ENCODE data around the gene FBXO44.
A peak's percentile ranks its signal among the peaks of the same experiment; 100 is the strongest.

FBXO44 gene

DNA sequence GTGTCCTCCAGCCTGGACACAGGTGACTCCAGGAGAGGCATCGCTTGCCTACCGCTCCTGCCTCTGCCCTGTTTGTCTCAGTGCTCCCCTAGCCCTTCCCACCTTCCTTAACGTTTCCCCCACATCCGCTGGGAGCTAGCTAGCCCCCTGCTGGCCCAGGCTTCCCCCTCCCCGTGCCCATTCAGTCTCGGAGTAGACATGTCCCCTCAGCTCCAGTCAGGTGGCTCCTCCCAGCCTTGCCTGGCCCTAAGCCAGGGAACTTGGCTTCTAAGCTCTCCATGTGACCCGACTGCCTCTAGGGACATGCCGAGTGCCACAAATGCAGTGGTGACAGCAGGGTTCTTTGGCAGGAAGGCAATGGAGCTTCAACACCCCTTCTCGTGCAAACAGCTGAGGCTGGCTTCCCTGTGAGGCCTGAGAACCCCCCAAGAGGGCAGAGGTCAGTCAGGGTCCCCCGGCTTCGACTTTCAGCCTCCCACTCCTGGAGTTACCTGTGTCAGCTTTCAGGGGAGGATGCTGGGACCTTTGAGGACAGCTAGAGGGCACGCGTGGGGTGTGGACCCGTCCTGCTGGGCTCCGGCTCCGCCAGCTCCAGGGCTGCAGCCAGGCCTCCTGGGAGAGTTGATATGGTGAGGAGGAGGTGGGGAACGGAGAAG lies 53.1 kb downstream of the FBXO44 start:
- H3K27me3 ChIP-seq (ENCODE audit: insufficient read depth, low read length, poor library complexity): no peaks in the 10 kb centered on the region
- no peak overlapping the region for H3K27ac ChIP-seq (ENCODE audit: low read length)
- no peaks in the 10 kb centered on the region for H3K79me2 ChIP-seq (ENCODE audit: insufficient read depth, low read length)
- H3K9me3 ChIP-seq (ENCODE audit: insufficient read depth, low read length, severe bottlenecking): no peaks in the 10 kb centered on the region
- TF ChIP-seq, protein P1, sequence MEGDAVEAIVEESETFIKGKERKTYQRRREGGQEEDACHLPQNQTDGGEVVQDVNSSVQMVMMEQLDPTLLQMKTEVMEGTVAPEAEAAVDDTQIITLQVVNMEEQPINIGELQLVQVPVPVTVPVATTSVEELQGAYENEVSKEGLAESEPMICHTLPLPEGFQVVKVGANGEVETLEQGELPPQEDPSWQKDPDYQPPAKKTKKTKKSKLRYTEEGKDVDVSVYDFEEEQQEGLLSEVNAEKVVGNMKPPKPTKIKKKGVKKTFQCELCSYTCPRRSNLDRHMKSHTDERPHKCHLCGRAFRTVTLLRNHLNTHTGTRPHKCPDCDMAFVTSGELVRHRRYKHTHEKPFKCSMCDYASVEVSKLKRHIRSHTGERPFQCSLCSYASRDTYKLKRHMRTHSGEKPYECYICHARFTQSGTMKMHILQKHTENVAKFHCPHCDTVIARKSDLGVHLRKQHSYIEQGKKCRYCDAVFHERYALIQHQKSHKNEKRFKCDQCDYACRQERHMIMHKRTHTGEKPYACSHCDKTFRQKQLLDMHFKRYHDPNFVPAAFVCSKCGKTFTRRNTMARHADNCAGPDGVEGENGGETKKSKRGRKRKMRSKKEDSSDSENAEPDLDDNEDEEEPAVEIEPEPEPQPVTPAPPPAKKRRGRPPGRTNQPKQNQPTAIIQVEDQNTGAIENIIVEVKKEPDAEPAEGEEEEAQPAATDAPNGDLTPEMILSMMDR (IDR thresholded peaks at IDR 0.05; ENCODE audit: borderline replicate concordance, extremely low read depth, low read length, poor library complexity, severe bottlenecking): no peak
- no peak for TF ChIP-seq EZH2 (IDR thresholded peaks at IDR 0.05; ENCODE audit: borderline replicate concordance, low read depth, low read length, severe bottlenecking)
- H3K36me3 ChIP-seq (ENCODE audit: insufficient read depth, low read length): no peaks in the 10 kb centered on the region
- no peak overlapping the region for H2AFZ ChIP-seq (ENCODE audit: low read depth, low read length)
- ATAC-seq (ENCODE audit: insufficient read depth, low read depth) (peak; percentile 39; the same call in 1 of the 3 replicates), DNase-seq (peak; percentile 38)
- H4K20me1 ChIP-seq (ENCODE audit: insufficient read depth, low read length): peaks cover 7% of the 10 kb centered on the region
- H3K9ac ChIP-seq (ENCODE audit: low read depth, low read length): no peak overlapping the region
- H3K4me2 ChIP-seq (ENCODE audit: insufficient read depth, low read length): no peak overlapping the region
- H3K4me1 ChIP-seq (ENCODE audit: insufficient read depth, low read length): no peaks in the 10 kb centered on the region
- H3K4me3 ChIP-seq (ENCODE audit: low read depth in 1 of 2, low read length in 2 of 2): no peak overlapping the region

DNA sequence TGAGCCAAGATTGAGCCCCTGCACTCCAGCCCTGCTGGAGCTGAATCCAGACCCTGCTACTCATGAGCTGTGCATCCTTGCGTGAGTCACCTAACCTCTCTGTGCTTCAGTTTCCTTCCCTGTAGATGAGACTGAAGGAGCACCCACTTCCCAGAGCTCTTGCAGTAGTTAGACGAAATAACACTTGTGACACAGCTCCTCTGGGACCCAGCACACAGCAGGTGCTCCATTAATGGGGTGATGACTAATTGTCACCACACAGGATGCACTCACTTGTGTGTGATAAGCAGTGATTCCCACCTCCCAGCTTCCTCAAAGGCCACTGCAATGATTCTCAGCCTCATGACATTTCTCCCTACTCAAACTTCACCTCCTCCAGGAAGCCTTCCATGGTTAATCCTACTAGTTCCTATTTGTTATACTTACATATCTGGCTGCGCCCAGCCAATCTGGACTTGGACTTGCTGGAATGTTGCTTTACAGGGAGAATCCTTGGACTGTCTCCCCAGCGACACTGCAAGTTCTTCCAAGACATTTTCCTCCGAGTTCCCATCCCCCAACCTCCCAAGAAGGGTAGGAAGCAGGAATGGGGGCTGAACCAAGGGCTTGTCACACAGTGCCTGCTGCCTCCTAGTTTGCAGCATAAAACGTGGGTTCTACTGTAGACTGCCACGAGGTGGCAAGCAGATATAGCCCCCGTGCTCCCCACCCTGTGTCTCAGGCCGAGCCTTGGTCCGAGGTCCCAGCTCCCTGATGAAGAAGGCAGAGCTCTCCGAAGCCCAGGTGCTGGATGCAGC lies 54.1 kb downstream of the FBXO44 start:
- no peak overlapping the region for H3K9ac ChIP-seq (ENCODE audit: low read depth, low read length)
- peaks cover 4% of the 10 kb centered on the region; the same call in 1 of the 2 replicates for H4K20me1 ChIP-seq (ENCODE audit: insufficient read depth, low read length)
- TF ChIP-seq EZH2 (IDR thresholded peaks at IDR 0.05; ENCODE audit: borderline replicate concordance, low read depth, low read length, severe bottlenecking): no peak
- TF ChIP-seq, protein P1 (IDR thresholded peaks at IDR 0.05; ENCODE audit: borderline replicate concordance, extremely low read depth, low read length, poor library complexity, severe bottlenecking): no peak
- no peak overlapping the region for H3K4me2 ChIP-seq (ENCODE audit: insufficient read depth, low read length)
- H3K4me1 ChIP-seq (ENCODE audit: insufficient read depth, low read length): no peaks in the 10 kb centered on the region
- no peaks in the 10 kb centered on the region for H3K36me3 ChIP-seq (ENCODE audit: insufficient read depth, low read length)
- no peak overlapping the region for H2AFZ ChIP-seq (ENCODE audit: low read depth, low read length)
- ATAC-seq (ENCODE audit: insufficient read depth, low read depth): no peak
- H3K9me3 ChIP-seq (ENCODE audit: insufficient read depth, low read length, severe bottlenecking): no peaks in the 10 kb centered on the region
- no peaks in the 10 kb centered on the region for H3K27me3 ChIP-seq (ENCODE audit: insufficient read depth, low read length, poor library complexity)
- no peak overlapping the region for H3K27ac ChIP-seq (ENCODE audit: low read length)
- H3K4me3 ChIP-seq (ENCODE audit: low read depth in 1 of 2, low read length in 2 of 2): no peak overlapping the region
- H3K79me2 ChIP-seq (ENCODE audit: insufficient read depth, low read length): no peaks in the 10 kb centered on the region
- DNase-seq: no peak

GRCh38 chr1:11711490-11711889 lies 56.8 kb downstream of the FBXO44 start:
- ATAC-seq (ENCODE audit: insufficient read depth, low read depth): no peak
- no peaks in the 10 kb centered on the region for H3K36me3 ChIP-seq (ENCODE audit: insufficient read depth, low read length)
- no peak overlapping the region for H2AFZ ChIP-seq (ENCODE audit: low read depth, low read length)
- no peaks in the 10 kb centered on the region for H3K27me3 ChIP-seq (ENCODE audit: insufficient read depth, low read length, poor library complexity)
- no peaks in the 10 kb centered on the region for H3K4me1 ChIP-seq (ENCODE audit: insufficient read depth, low read length)
- no peak overlapping the region for H3K4me3 ChIP-seq (ENCODE audit: low read depth in 1 of 2, low read length in 2 of 2)
- TF ChIP-seq, protein P1 (IDR thresholded peaks at IDR 0.05; ENCODE audit: borderline replicate concordance, extremely low read depth, low read length, poor library complexity, severe bottlenecking): no peak
- no peak for TF ChIP-seq EZH2 (IDR thresholded peaks at IDR 0.05; ENCODE audit: borderline replicate concordance, low read depth, low read length, severe bottlenecking)
- H3K79me2 ChIP-seq (ENCODE audit: insufficient read depth, low read length): no peaks in the 10 kb centered on the region
- DNase-seq: no peak
- H4K20me1 ChIP-seq (ENCODE audit: insufficient read depth, low read length): peaks cover 4% of the 10 kb centered on the region; the same call in 1 of the 2 replicates
- no peaks in the 10 kb centered on the region for H3K9me3 ChIP-seq (ENCODE audit: insufficient read depth, low read length, severe bottlenecking)
- H3K27ac ChIP-seq (ENCODE audit: low read length): no peak overlapping the region
- no peak overlapping the region for H3K9ac ChIP-seq (ENCODE audit: low read depth, low read length)
- H3K4me2 ChIP-seq (ENCODE audit: insufficient read depth, low read length): no peak overlapping the region
